CD4-positive, alpha-beta T cell treated with Interleukin-21 for 1 hour (primary cell): Measurements from ENCODE around the gene CHRND.

Experiments
- DNase-seq: peaks from one replicate; pipeline ENCODE4 v3.0.0-alpha.2; 2020

The CHRND gene

DNA sequence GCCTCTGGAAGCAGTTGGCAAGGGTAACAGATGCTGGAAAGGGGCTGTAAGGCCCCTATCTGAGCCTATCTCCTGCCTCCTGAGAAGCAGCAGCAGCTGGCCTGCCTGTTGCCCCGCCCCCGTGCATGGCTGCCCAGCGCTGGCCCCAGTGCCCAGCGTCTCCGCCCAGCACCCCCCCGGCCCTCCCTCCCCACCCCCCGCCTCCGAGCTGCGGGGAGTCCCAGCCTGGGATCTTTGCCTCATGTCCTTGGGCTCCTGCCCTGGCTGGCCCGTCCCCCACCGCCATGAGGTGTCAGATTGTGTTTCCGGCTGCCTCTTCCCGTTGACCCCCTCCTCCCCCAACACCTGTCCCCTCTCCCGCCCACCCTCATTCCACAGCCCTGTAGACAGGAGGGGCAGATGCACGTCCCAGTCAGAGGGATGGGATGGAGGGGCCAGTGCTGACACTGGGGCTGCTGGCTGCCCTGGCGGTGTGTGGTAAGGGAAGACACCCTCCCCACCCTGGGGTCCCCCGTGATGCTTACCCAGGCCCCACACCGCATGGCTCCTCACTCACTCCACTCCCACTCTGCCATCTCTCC, at the start of gene CHRND:
Gene CHRND (plus strand): TSS at position 370 of the 581 bp plus-strand sequence. CDS start 56 bp downstream, at position 426.
- no peak for DNase-seq

DNA sequence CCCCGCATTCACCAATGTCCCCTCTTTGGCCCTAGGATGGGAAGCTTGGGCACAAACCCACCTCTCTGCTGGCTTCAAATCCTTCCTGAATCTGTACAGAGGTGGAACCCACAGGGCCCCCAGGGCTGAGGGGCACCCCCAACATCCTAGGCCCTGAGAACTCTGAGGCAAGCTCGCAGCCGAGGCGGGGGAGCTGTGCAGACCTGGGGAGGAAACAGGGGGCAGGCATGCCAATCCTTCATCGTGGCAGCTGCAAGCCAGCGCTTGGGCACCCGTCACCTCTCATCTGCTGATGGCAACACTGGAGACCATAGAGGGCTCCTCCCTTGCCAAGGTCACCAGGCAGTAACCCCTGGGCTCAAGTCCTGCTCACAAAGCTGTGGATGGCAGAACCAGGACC, 49.2 kb upstream of the CHRND start:
- no peak for DNase-seq

DNA sequence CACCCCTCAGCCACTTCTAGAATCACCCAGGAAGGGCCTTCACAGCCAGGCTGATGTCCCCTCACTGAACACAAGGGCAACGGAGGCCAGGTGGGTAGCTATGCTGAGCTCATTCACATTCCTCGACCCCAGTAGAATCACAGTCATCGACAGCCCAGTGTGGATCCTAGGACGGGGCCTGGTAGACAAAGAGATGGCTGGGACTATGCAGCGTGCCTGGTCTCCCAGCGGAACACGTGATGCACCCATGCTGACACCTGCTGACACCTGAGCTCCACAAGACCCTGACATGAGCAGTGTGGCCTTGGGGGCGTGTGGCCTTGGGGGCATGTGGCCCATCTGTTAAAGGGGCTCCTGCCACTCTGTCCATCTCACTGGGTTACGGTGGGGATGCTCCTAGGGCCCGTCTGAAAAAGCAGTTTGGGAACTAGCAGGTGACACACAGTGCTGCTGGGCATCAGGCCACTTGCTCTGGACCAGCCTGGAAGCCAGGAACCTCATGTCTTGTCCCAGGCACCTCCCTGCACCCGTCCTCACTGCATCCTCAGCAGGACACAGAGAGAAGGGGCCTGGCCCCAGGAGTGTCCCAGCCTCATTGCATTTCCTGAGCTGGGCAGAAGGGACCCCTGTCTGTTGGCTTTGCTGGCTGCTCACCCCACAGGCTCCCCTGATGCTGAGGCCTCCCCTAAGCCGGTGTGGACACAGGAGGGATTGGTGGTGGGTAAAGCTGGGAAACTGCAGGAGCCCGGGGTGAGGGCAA, 48.0 kb upstream of the CHRND start:
- DNase-seq: no peak

DNA sequence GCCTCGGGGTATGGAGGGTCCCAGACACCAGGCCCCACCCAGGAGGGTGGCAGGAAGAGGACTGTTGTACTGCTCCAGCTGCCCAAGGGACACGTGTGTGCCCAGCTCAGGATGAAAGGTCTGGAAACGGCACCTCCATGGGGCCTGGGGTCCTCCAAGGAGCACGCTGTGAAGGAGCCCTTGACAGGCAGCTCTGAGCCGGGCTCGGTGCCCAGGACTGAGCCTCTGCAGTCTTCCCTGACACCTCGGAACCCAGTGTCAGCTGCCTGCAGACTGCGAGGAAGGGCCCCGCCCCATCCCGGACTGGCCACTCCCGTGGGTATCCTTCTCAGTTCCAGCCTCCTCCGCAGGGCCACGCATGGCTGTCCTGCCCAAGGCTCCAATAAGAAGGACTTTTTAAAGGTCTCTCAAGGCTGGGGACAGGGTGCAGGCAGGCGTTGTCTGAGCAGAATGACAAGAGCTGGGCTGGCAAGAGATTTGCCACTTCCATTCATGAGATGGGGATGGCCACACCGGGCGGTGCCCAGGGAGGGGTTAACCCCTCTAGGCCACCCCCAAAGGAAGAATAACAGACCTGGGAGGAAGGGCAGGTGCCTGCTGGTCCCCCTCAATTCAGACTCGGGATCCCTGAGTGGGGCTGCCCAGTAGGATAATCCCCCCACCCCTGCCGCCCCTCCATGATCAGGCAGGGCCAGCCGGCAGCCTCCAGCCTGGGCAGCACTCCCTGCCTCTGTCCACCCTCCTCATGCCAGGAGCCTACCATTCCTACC, 47.2 kb upstream of the CHRND start:
- no peak for DNase-seq

DNA sequence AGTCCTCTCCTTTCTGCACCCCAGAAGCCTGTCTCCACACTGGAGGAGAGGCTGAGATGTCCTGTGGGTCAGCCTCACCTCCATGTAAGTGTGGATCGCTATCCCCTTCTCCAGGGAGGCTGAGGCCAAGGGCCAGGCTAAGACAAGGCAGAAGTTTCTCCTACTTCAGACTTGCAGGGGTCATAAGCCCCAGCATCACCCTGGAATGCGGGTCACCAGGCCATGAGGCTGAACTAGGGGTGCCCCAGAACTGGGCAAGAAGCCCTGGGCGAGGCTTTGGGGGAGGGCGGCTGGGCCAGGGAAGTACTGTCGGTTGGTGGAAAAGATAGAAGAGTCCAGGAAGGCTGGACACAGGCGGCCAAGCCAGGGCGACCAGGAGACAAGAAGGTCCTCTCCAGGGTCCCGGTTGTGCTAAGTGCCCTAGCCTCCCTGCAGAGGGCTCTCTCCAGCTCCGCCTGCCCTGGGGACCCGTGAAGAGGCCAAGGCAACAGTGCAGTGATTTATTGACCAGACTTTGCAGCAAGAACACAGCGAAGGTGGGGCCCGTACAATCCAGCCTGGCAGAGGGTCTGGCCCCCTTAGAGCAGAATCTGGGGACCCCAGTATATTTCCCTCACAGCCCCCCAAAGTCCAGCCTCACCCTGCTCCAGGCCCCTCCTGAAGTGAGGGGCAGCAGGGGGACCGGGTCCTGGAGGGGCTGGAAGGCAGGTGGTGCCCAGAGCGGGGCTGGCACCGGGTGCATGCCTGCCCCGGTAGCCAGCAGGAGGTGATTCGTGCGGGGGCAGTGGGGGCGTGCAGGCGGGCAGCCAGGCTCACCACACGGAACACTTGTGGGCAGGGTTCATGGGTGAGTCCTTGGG, 46.4 kb upstream of the CHRND start:
- no peak for DNase-seq

DNA sequence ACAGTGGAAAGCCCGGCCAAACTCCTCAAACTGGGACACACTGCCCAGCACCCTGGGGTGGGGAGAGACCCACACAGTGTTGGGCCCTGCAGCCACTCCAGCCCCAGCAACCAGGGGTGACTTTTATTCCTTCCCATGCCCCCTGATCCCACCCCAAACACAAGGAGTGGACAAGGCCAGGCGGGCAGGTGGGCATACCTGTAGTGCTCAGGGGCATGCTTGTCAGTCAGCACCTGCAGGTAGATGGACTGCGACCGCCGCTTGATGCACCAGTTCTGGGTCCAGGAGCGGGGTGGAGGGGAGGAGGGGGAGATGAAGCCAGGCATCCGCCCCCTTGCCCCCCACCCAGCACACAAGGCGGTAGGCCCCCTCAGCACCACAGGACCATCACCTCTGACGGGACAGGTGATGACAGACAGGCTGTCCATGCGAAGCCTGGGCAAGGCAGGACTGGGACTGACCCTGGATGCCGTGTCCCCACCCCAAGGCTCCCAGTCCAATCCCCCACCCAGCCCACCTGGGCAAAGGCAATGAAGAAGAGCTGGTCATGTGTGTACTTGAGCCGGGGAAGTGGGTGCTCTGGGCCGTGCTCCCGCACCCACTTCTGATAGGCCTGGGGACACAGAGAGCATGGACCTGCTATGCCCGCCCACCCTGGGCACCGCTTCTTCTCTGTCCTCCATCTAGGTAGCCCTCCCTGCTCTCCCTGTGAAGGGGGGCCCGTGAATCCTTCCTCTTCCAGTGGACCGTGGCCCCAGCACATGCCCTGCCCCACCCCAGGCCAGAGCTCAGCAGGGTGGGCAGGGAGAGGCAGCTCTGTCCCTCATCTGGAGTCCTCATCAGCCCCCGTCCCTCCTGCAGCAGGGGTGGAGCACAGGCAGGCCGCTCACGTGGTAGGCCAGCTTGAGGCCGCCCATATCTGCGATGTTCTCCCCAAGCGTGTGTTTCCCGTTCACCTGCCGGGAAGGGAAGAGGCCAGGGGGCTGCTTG, 45.5 kb upstream of the CHRND start:
- DNase-seq: no peak

DNA sequence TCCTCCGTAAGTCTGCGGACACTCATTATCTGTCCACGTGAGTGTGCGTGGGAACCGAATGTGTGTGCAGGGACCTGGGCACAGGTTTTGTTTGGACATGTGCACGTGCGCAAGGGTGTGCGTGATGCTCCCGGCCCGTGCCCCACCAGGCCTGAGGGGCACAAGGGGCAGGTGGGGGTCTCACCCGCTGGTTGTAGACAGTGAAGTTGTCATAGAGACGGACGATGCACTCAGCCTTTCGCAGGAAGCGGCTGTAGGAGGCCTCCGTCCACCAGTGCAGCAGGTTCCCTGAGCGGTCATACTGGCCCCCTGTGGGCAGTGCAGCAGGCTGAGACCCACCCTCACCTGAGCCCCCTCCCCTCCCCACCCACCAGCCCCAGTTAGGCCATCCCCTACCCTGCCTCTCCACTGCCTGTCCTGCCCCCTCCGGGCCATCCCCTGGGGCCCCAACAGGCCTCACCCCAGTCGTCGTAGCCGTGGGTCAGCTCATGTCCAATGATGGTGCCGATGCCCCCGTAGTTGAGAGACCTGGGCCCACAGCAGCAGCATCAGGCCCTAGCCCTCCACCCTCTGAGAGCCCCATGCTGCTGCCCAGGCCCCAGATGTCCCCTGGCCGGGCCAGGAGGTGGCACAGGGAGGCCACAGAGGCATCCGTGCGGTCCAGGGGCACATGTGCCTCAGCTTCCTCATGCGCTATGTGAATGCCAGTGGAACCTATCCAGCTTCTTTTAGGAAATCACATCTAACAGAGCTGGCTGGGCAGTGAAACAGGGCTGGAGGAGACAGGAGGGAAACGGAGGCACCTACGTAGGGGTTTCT, 44.4 kb upstream of the CHRND start:
- no peak for DNase-seq

DNA sequence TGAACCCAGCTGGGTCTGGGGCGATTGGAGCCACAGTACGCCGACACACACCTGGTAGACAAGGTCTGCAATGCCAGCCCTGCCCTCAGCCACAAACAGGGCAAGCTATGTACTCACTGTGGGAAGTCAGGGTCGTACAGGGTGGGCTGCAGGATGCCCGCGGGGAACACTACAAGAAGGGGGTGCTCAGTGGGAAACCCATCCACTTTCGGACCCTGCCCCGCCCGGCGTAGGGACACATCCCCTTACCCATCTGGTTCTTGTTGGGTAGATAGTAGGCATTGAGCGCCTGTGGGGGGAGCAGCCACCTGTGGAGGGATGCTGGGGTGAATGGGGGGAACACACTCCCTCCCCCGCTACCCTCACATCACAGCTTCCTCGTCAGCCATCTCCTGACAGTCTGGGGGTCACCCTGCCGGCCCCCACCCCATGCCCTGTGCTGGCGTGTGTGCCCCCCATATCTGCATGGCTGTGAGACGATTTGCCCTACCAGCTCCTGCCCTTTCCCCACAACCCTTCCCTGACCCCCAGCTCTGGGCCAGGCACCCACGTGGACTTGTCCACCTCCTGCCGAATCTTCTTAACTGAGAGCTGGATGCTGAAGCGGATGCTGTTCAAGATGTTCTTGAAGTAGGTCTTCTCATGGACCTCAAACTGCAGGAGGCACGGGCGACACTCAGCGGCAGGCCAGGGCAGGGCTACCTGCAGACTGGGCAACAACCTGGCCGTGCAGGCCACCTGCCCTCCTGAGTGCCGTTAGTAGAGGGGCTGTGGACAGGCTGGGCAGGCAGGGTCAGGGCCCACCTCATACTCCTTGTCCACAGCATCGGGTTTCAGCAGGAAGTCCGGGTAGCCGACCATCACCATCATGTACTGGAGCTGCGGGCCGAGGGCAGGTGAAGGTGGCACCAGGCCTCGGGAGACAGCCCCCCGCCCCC, 43.4 kb upstream of the CHRND start:
- DNase-seq: no peak

DNA sequence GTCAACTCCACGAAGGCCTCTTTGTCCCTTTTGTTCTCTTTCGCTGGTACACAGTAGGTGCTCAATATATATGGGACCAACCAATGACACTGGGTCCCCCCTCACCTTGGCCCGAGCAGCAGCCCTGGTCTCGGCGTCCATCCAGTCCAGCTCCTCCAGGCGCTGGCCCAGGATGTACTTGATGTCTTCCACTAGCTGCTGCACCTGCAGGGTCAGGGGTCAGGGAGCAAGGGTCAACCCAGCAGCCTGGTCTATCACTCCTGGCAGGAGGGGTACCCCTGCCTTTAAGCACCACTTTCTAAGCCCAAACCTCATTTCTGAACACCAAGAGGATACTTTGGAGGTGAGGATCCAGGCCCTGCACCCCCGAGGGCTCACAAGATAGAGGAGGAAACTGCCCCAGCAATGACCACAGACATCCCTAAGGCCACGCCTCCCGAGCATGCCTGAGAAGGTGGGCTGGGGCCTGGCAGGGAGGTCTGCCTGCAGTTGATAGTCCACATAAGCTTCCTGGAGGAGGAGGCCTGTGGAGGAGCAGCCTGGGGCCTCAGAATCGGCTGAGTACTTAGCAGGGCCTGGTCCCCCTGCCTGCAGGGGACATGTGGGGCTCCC, 42.5 kb upstream of the CHRND start:
- DNase-seq: no peak

DNA sequence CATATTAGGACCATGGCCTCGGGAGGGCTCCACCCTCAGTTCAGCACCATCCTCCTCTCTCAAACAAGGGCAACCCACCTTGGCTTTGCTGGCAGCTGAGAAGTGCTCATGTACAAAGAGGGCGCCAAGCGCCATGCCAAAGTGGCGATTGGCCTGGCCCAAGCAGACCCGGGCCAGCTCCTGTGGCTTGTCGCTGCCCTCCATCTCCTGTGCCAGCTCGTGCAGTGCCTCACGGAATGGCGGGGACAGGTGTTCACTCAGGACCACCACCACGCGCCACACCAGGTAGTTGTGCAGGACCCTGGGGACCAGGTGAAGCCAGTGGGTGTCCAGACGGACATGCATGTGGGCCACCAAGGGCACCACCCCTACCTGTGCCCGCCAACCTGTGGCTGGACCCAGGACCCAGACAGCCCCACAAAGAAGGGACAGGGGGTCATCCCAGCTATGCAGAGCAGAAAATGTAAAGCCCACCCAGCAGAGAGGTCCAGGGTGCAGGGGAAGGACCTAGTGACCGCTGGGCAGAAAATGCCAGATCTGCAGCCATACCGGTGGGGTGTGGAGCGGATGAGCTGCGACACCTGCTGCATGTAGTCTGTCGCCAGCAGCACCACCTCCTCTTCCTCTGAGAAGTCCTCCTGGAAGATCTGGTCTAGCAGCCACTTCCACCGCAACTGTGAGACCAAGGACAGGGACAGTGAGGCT, 41.9 kb upstream of the CHRND start:
- no peak for DNase-seq

DNA sequence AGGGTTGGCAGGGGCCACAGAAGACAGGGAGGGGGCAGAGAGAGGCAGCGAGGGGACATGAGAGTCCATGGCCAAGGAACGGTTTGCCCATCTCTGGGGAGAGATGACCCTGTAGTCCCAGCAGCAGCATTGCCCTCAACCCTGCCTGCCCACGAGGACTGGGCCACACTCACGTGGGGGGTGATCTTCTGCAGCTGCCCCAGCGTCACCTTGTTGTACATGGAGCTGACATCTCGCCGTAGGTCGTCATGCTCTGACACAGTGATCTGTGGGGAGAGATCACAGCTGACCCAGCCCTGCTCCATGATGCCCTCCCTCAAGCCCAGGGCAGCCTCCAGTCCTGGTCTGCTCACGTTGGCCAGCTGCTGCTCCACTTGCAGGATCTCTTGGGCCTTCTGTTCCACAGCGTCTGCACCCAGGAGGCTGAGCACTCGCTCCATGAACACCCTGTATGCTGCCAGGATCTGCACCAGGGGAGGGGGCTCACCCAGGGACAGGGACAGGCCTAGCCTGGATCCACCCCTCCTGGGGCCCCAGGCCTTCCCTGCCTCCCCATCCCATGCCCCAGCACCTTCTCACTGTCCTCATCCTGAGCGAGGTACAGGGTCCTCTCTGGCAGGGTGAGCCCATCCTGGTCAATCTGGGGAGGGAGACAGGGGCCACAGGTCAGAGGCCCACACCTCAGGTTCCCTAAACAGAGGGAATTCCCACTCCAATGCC, 41.2 kb upstream of the CHRND start:
- no peak for DNase-seq

DNA sequence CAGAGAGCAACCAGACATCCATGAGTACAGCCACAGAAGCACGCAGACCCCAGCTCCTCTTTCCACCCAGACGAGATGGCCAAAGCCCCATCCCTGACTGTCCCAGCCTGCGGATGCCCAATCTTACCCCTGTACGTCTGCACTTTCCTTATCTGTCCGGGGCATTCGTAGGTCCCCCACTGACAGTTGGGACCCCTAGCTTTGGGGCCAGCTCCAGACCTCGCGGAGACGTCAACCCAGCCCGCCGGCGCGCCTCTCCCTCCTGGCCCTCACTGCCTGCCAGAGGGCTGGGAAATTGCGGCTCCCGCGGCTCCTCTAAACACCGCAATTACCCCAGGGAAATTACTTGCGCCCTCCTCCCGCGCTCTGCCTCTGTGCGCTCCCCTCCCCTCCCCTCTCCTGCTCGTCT, 40.6 kb upstream of the CHRND start:
- no peak for DNase-seq

DNA sequence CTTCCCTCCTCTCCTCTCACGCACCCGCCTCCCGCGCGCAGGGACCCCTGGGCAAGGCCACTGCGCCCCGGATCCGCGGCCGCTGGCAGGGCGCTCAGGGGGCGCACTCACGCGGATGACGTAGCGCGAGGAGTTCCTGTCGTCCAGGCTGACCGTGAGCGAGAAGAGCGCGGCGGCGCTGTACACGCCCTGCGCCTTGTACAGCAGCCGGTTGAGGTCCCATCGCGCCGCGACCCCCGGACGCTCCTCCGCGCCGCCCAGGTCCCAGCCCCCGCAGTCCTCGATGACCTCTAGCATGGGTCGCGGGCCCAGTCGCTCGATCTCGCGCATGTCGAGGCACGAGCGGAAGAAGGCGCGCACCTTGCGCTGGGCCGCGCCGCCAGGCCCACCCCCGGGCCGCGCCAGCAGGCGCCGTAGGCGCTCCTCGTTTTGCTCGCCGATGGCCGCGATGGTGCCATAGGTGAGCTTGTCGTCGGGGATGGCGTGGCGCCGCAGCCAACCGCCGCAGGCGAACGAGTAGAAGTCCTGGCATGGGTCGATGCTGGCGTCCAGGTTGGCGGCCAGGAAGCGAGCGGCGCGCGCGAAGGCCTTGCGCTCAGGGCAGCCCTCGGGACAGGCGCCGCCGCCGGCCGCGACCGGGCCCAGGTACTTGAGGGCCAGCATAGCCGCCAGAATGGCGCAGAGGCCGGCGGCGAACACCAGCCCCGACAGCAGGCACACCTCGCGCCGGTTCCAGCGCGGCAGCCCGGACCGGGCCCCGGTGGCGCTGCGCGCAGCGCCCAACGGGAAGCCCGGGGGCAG, 40.0 kb upstream of the CHRND start:
- DNase-seq: no peak

DNA sequence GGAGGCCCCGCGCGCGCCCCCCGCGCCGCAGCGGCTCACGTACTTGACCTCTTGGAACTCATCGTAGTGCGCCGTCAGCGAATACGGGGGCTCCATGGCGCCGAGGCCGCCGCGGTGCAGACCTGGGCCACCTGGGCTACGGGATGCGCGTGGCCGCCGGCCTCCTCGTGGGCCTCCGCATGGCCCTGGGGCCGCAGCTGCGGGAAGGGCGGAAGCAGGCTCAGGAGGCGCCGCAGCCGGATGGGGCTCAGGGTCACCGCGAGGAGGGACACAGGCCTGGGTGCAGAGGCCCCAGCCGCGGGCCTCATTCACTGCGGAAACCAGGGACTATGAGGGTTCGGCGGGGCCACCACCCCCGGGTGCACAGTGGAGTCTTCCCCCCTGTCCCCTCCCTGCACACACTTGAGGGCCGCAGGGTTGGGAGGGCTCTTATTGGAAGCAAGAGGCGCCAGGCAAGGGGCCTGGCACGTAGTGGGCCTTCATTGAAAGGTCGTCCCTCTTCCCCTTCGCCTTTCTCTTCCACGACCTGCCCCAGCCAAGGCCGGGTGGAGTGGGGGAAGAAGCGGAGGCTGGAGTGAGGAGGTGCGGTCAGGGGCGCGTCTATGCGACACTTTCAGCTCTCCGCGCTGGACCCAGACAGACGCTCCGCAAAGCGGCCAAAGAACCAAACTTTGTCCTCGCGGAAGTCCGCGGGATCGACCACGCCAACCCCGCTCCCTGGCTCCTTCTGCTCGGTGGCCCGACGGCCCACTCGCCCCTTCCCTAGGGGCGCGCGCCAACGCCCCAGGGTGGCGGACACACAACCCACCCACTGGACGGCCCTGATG, 39.2 kb upstream of the CHRND start:
- no peak for DNase-seq

DNA sequence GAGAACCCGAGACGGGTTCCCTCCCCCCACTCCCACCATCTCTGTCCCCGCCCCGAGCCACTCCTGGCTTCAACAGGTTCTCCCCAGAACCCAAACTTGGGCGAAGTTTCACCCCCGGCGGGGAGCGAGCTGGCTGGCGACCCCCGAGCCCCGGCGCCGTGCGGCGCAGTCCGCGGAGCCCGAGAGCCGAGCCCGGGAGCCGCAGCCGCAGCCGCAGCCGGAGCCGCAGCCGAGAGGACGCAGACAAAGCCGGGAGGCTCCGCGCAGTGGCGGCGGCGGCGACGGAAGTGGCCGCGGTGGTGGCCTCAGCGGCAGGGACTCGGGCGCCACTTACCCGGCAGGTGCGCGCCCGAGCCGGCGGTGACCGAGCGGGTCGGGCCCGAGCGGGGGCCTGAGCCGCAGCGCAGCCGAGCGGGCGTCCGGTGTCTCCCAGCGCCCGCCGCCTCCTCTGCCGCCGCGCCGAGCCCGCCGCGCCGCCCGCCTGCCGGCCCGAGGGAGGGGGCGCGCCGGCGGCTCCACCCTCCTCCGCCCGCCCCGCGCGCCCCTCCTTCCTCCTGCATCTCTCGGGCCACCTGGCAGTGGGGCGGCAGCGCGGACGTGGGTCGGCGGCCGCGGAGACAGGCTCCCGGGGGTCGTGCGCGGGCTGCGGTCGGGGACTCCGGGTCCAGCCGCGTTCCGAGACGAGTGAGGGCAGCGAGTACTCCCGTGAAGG, 38.4 kb upstream of the CHRND start, which contains the start of gene ECEL1:
Gene ECEL1 (minus strand): TSS at position 450 of the 712 bp plus-strand sequence. CDS start 1,181 bp downstream, outside the sequence.
- no peak for DNase-seq
